RWPE2 (cell line): Measurements from ENCODE around the gene TTC39B.

ENCODE experiments used
- ATAC-seq: fragments of 200-7000 bp; cut with Tn5 transposase; 3 replicates; pipeline ENCODE4 v1.9.1; 2021; ENCODE audit warnings: low read depth
- DNase-seq: peaks from one replicate; pipeline ENCODE4 v3.0.0-alpha.2; 2020; ENCODE audit warnings: low spot score
- H3K27ac ChIP-seq: fragments of 450-650 bp; 2 replicates; pipeline ENCODE4 v1.5.1; 2017; ENCODE audit warnings: mild to moderate bottlenecking; ENCODE audit not compliant: poor library complexity, severe bottlenecking
- H3K27me3 ChIP-seq: fragments of 250-450 bp; sonication (Bioruptor Pico); 2 replicates; pipeline ENCODE4 v1.5.1; 2021; ENCODE audit warnings: mild to moderate bottlenecking, moderate library complexity; ENCODE audit not compliant: insufficient read depth, poor library complexity, severe bottlenecking
- H3K36me3 ChIP-seq: fragments of 250-450 bp; sonication (Bioruptor Pico); 2 replicates; pipeline ENCODE4 v1.5.1; 2020; ENCODE audit warnings: low read depth, mild to moderate bottlenecking, moderate library complexity
- H3K4me1 ChIP-seq: fragments of 250-450 bp; sonication (Bioruptor Pico); 2 replicates; pipeline ENCODE4 v1.5.1; 2021; ENCODE audit warnings: mild to moderate bottlenecking, moderate library complexity; ENCODE audit not compliant: insufficient read depth, poor library complexity, severe bottlenecking
- H3K4me3 ChIP-seq: fragments of 250-450 bp; sonication (Bioruptor Pico); 2 replicates; pipeline ENCODE4 v1.5.1; 2021; ENCODE audit warnings: mild to moderate bottlenecking, moderate library complexity; ENCODE audit not compliant: severe bottlenecking
- H3K9me3 ChIP-seq: fragments of 250-450 bp; sonication (Bioruptor Pico); 2 replicates; pipeline ENCODE4 v1.5.1; 2021; ENCODE audit warnings: mild to moderate bottlenecking, moderate library complexity; ENCODE audit not compliant: severe bottlenecking
- TF ChIP-seq, protein P1 (sequence below): fragments of 450-650 bp; IDR thresholded peaks from one replicate; pipeline ENCODE4 v1.5.1; 2017; ENCODE audit warnings: mild to moderate bottlenecking, moderate library complexity; ENCODE audit not compliant: poor library complexity, severe bottlenecking

TTC39B gene

DNA sequence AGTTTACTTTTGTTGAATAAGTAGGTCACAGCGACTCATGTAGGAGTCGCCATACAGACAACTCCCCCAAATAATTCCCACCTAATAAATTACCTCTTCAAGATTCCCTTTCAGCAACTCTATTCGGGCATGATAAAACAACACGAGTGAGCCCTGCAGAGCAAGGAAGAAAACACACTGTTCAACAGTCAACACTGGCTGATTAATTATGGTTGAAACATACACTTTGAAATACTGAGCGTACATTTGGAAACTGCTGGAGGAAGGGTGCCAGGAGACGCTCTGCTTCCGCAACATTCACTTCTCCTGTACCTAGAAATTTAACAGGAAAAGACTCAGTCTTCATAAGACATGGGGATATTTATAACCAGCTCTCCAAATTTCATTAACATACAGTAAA is 117.5 kb downstream of the TTC39B start:
- no peak for DNase-seq
- Histone ChIP-seq H3K27me3 (no peaks in the 10 kb centered on the region), H3K9me3 (no peaks in the 10 kb centered on the region), H3K4me1 (no peaks in the 10 kb centered on the region), H3K36me3 (peaks cover 20% of the 10 kb centered on the region), H3K27ac (no peak overlapping the region), H3K4me3 (no peak overlapping the region)
- no peak for ATAC-seq
- TF ChIP-seq, protein P1, sequence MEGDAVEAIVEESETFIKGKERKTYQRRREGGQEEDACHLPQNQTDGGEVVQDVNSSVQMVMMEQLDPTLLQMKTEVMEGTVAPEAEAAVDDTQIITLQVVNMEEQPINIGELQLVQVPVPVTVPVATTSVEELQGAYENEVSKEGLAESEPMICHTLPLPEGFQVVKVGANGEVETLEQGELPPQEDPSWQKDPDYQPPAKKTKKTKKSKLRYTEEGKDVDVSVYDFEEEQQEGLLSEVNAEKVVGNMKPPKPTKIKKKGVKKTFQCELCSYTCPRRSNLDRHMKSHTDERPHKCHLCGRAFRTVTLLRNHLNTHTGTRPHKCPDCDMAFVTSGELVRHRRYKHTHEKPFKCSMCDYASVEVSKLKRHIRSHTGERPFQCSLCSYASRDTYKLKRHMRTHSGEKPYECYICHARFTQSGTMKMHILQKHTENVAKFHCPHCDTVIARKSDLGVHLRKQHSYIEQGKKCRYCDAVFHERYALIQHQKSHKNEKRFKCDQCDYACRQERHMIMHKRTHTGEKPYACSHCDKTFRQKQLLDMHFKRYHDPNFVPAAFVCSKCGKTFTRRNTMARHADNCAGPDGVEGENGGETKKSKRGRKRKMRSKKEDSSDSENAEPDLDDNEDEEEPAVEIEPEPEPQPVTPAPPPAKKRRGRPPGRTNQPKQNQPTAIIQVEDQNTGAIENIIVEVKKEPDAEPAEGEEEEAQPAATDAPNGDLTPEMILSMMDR: no peak

DNA sequence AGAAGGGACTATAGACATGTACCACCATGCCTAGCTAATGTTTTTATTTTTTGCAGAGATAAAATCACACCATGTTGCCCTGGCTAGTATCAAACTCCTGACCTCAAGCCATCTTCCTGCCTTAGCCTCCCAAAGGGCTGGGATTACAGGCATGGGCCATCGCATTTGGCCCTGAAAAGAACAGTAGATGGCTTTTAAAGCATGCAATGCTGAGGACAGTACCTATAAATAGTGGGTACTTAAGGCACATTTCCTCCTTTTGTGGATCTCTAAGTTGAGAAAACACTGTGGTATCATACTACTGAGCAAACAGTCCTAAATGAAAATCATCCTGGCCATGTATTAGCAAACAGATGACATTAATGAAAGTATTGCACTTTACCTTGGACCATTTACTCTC is 119.4 kb downstream of the TTC39B start:
- Histone ChIP-seq H3K27me3 (no peaks in the 10 kb centered on the region), H3K27ac (no peak overlapping the region), H3K9me3 (no peaks in the 10 kb centered on the region), H3K4me3 (no peak overlapping the region), H3K36me3 (peaks cover 20% of the 10 kb centered on the region), H3K4me1 (no peaks in the 10 kb centered on the region)
- TF ChIP-seq, protein P1: no peak
- DNase-seq (no peak), ATAC-seq (no peak)

DNA sequence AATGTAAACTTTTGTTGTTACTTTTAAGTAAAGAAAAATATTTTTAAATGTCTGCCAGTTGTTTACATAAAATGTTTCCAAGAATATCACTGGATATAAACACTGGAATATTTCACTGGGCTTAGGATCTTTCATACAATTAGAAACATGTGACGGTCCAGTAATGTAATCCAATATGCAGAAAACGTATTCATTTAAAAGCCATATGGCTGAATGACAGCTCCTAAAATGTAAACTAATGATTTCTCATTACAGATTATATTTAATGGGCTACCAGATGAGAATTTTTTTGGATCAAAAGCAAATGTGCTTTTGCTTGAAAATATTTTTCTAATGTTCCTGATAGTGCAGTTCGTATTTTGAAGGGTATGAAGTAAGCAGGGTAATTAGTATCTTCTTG is 124.3 kb downstream of the TTC39B start:
- H3K9me3 ChIP-seq: no peaks in the 10 kb centered on the region
- H3K4me1 ChIP-seq: no peaks in the 10 kb centered on the region
- H3K36me3 ChIP-seq: peaks cover 11% of the 10 kb centered on the region; the same call in 1 of the 2 replicates
- H3K27ac ChIP-seq: no peak overlapping the region
- TF ChIP-seq, protein P1: no peak
- no peak for DNase-seq
- no peak for ATAC-seq
- no peak overlapping the region for H3K4me3 ChIP-seq
- H3K27me3 ChIP-seq: no peaks in the 10 kb centered on the region

DNA sequence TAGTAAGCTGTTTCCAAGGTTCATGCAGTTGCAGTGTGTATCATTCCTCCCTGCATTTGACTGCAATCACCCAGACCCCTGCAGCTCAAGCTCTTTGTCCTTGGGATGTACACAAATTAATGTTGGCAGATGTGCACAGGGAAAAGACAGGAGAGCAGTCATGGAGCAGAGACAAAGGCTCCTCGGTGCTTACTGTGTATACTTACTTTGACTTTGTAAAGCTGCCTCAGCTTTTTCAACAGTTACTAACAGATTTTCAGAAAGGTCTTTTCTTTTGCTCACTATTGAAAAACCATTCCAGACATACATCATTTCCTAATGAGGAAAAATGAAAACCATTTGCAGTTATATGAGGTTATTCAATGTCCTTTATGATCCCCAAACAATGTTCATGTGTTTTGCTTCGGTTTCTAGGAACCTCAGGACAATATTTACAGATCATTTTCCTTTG is 124.9 kb downstream of the TTC39B start:
- DNase-seq (no peak), ATAC-seq (no peak)

DNA sequence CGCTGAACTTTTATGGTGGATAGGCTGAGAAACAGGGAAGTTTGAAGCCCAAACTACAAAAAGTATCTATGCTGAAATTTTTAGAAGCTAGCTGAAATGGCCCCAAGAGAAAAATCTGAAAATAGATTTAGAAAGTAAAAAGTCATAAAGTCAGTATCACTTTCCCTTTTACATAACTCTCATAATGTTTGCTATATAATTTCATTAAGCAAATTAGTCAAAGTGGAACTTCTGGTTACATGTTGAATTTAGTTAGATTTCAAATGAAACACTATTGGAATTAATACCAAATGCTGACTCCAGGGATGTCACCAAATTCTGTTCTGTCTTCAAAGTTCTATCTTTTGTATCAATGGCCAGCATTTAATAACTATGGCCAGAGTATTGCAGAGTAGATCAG is 126.9 kb downstream of the TTC39B start:
- DNase-seq (no peak), ATAC-seq (no peak)
- Histone ChIP-seq H3K4me3 (no peak overlapping the region), H3K36me3 (peaks cover 7% of the 10 kb centered on the region; the same call in 1 of the 2 replicates), H3K27ac (no peak overlapping the region), H3K4me1 (no peaks in the 10 kb centered on the region), H3K27me3 (no peaks in the 10 kb centered on the region), H3K9me3 (no peaks in the 10 kb centered on the region)
- TF ChIP-seq, protein P1: no peak

More for the DNA sequence above, 124.9 kb downstream of the TTC39B start:
- TF ChIP-seq, protein P1: no peak
- H3K27ac ChIP-seq: no peak overlapping the region
- H3K4me3 ChIP-seq: no peak overlapping the region
- H3K9me3 ChIP-seq: no peaks in the 10 kb centered on the region
- no peaks in the 10 kb centered on the region for H3K27me3 ChIP-seq
- no peaks in the 10 kb centered on the region for H3K4me1 ChIP-seq
- peaks cover 11% of the 10 kb centered on the region; the same call in 1 of the 2 replicates for H3K36me3 ChIP-seq
